ENCODE measurements around the gene SIAH3.

SIAH3 gene

DNA sequence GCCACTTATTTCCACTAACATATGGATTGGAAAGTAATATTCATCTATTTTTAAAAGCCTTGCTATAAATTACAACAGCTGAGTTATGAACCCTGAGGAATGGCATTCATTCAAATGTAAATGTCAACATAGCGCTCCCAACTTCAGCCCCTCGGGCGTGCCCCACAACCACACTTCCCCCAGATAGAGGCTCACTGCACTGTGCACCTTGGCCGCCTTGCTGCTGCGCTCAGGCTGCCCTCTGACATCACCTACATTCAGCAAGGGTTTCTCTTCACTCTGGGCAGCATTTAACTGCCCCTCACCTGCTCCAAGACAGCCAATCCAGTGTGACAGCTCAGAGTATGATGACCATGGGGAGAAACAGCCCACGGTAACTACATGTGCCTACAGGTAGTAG lies 35.1 kb downstream of the SIAH3 start:
- DNase-seq = no peak

DNA sequence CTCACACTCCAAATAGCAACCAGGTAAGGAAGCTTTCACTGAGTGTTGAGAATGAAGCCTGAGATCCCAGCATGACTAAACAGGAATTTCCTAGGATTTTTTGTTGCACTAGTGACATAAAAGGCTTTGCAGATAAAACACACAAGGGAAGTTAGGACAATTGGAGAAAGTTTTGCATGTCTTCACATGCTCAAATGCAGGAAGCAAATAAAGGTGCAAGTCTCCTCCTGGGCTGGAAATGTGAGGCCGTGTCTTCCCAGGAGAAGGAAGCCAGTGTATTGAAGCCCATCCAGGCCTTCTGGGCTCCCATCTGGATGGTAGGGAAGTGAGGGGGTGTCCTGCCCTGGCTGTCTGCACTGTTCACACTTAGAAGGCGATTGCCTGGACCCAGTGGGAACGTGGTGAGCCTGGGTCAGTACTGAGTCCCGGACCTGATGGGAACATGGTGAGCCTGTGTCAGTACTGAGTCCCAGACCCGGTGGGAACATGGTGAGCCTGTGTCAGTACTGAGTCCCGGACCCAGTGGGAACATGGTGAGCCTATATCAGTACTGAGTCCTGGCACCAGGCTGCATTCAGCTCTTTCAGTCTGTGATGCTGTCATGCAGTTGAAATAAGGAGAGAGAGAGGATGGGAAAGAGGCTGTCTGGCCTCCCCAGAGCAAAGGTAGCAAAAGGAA lies 38.7 kb downstream of the SIAH3 start:
- DNase-seq = no peak

DNA sequence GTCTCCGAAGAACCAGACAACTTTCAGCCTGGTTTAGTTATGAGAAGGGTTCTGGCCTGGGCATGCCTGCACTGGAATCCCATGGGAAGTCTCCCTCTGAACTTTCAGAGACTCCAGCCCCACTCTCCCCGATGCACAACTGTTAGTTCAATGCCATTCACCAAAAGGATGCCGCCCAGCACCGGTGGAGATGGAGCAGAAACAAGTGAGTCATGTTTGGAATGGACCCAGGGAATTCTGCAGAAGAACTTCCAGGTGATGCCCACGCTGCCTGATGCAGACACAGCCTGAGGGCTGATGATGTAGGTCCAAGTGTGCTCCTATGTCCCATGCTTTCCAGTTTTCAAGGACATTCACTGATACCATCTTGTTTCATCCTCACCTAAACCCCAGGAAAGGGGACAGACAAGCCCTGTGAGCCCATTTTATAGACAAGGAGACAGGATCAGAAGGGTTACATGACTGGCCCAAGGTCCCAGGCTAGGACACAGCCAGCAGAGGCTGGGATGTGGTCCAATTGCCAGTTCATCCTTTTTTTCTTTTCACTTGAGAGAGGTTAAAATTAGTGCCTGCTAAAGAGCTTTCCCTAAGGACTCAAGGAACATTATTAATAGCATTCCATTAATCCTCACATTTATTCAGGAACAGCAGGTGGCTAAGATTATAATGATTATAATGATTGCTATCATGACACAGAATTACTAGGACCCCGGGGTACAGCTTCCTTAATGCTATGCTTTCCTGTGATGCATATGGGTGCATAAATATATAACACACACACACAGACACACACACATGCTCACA lies 39.5 kb downstream of the SIAH3 start:
- DNase-seq = no peak

DNA sequence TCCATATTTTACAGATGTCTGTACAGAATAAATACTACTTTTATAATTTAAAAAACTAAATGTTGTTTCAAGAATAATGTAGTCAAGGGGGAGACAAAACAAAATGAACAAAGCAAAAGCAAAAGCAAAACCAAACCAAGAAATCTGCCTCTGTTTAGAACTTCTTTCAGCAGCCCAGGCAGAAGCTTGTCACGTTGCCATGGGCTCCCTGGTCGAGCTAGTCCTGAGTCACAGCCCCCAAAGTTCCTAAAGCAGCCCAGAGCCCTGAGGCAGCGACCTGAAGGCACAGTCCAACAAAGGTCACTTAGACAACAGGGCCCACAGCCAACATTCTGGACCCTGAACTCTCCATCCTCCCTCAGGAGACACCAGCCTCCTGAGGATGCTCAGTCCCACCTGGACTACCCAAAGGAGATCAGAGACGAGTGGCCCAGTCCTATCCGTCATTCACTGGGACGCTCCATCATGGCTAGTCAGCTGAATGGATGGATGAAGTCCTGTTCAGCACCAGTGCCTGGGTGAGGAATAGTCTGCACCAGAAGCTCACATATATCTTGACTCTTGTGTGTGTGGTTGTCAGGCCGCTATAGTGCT lies 41.7 kb downstream of the SIAH3 start:
- no peak for DNase-seq

- no peak for DNase-seq
Observed at GRCh38 chr13:45808925-45809324, 42.6 kb downstream of the SIAH3 start.

DNA sequence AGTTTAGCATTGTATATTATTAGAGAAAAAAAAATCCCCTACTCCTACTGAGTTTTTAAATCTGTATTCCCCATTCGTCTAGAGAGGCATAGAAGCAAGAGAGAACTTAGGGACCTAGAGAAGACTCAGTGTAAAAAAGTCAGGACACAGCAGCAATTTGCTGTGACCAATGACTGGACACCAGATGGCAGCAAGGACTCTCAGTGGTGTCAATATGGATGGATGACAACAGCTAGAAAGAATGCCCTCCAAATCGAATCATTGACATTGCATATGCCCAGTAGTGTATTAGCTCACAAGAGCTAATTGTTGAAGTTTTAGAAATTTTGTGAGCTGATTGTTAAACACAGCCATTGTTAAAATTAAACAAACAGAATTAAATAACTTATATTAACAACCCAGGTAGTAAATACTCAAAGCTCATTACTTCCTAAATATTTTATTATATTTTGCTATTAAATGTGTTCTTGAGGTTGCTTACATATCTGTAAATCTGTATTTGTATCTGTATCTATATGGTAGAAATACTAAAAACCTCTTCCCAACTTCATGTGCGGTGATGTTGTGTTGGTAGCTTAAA lies 43.9 kb downstream of the SIAH3 start:
- DNase-seq = no peak

- no peak for DNase-seq
Observed at GRCh38 chr13:45800485-45800884, 51.1 kb downstream of the SIAH3 start.

GRCh38 chr13:45799451-45799850 lies 52.1 kb downstream of the SIAH3 start:
- DNase-seq = no peak

DNA sequence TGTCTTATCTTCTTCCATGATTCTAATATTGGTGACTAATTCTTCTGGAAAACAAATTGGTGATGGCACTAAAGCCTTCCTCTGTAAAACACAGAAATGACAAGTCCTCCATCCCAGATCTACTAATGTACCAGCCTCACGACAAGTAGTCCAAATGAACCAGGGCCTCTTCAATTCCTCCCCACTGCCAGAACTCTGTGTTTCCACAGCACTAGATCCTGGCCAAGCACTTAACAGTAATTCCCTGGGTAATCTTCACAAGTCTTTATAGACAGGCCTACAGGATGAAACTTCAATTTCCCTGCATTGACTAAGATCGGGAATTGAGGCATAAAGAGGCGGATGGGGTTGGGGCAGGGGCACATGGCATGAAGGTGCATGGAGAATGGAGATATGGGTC lies 52.7 kb downstream of the SIAH3 start:
- DNase-seq = no peak

- no peak for DNase-seq
Observed at GRCh38 chr13:45796426-45797235, 54.9 kb downstream of the SIAH3 start.

GRCh38 chr13:45792827-45793303 lies 58.7 kb downstream of the SIAH3 start:
- DNase-seq = no peak

DNA sequence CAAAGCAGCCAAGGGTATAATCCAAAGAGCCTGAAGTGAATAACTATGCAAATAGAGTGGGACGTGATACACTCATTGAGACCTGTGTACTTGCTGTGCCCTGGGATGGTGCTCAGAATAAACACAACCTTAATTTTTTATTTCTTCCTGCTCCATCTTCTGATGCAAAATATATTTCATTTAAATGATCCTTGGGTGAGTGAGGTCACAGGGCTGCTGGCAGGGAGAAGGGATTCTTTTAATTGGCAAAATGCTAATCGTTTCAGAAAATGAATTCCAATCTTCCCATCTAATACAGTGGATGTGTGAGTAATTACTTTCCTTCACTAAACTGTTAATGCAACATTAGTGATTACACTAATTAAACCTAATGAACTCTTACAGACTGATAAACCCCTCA lies 63.5 kb downstream of the SIAH3 start:
- DNase-seq = no peak

DNA sequence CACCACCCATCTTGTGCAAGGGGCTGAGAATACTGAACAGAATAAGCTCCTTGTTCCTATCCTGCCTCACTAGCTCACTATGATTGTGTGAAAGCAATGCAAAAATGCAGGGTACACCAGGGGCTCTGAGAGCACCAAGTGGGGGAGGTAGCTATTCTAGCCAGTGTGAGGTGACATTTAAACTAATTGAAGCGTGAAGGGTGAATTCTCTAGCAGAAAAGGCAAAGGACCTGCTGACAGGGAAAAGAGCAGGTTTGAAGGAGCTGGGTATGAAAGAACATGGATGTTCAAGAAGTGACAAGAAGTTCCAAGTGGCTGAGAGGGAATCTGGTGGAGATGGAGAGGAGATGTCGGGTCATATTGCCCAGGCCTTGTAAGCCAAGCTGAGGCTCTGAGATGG lies 64.2 kb downstream of the SIAH3 start:
- DNase-seq = no peak

DNA sequence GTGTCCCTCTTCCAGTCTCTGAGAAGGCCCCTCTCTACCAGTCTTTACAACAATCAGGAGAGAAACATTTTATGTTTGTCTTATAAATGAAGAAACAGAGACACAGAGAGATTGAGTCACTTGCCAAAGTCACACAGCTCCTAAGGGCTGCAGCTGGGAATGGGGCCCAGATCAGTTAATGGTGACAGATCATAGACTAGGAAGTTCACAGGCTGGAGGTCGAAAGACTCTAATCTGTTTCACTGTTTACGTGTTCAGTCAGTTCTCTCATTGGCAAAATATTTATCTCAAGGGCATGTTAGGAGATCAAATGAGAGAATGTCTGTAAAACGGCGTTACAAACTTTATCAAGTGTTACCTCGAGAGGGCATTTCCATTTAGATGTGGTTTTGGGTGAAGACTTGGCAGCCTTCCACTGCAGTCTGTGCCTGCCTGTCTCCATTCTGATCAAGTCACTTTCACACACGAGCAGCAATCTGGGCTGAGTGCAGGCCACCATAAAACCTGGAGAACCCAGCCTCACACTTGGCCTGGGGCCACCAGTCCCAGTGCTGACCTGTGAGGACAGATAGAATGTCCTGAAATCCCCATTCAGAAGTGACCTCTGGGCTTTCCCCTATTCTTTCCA lies 65.1 kb downstream of the SIAH3 start:
- no peak for DNase-seq

GRCh38 chr13:45784755-45785675 lies 66.5 kb downstream of the SIAH3 start:
- DNase-seq = no peak

- no peak for DNase-seq
Observed at GRCh38 chr13:45783346-45784043, 68.1 kb downstream of the SIAH3 start.

GRCh38 chr13:45782327-45783045 lies 69.1 kb downstream of the SIAH3 start:
- DNase-seq = no peak

- DNase-seq = peak; percentile 40
Observed at GRCh38 chr13:45781553-45782326, 69.8 kb downstream of the SIAH3 start.

GRCh38 chr13:45779901-45780300 lies 71.7 kb downstream of the SIAH3 start:
- no peak for DNase-seq
